B cell (primary cell): ENCODE results near the gene YJEFN3. TPM values are rescaled to one million over a fixed set of nuclear protein-coding genes. Genes with fewer than 3 reads are reported as not detected.

ENCODE experiments used
- ATAC-seq: fragments of 200-7000 bp; cut with Tn5 transposase; one replicate; pipeline ENCODE4 v1.10.0; 2021; ENCODE audit warnings: low read depth, mild to moderate bottlenecking, moderate number of reproducible peaks, moderate library complexity
- CTCF ChIA-PET: fragments of 350-600 bp; sonication (Branson Sonifier 250); formaldehyde crosslinking; loops from one replicate; lab custom pipeline; 2021; ENCODE audit warnings: antibody characterized with exemption, inconsistent platforms; lab: Charles Lee
- POLR2A ChIA-PET: fragments of 350-600 bp; sonication (Branson Sonifier 250); formaldehyde crosslinking; loops from one replicate; lab custom pipeline; 2021; ENCODE audit warnings: antibody characterized with exemption; lab: Charles Lee
- DNase-seq: peaks from one replicate; pipeline ENCODE4 v3.0.0; 2013
- H2AFZ ChIP-seq: 2 replicates; pipeline ENCODE4 v1.6.1; 2012; ENCODE audit warnings: mild to moderate bottlenecking, low read depth, low read length; ENCODE audit not compliant: insufficient read depth, poor library complexity, severe bottlenecking
- H3K27ac ChIP-seq, 2 donors: 1 replicate in 1 of 2; 2 replicates in 1 of 2; pipeline ENCODE4 v1.5.1; 2012 to 2013; ENCODE audit warnings: low read length in 2 of 2, mild to moderate bottlenecking in 2 of 2, moderate library complexity in 1 of 2
- H3K27me3 ChIP-seq, 4 experiments: fragments of 200-600 bp in 1 of 4; sonication (generic) in 1 of 4; replicated peaks in 1 of 4; 1 replicate in 2 of 4; 2 replicates in 2 of 4; pipeline versions ENCODE4 v1.6.1 to v1.7.0; 2013 to 2016; ENCODE audit warnings: low read length in 3 of 4, mild to moderate bottlenecking in 2 of 4, mixed read lengths in 1 of 4, moderate library complexity in 1 of 4; ENCODE audit not compliant: insufficient read depth in 4 of 4, control insufficient read depth in 3 of 4; ENCODE audit errors: control extremely low read depth in 1 of 4
- H3K36me3 ChIP-seq, 2 experiments: replicated peaks in 1 of 2; 1 replicate in 1 of 2; 2 replicates in 1 of 2; pipeline versions ENCODE4 v1.6.1 to v1.7.1; 2013; ENCODE audit warnings: low read length in 1 of 2; ENCODE audit not compliant: insufficient read depth in 2 of 2, control insufficient read depth in 1 of 2; ENCODE audit errors: control extremely low read depth in 1 of 2, extremely low read depth in 1 of 2
- H3K4me1 ChIP-seq, 2 donors: fragments of 200-600 bp in 1 of 2; sonication (generic) in 1 of 2; 1 replicate in 1 of 2; 2 replicates in 1 of 2; pipeline versions ENCODE4 v1.5.1 to v1.6.1; 2013 to 2017; ENCODE audit warnings: low read length in 2 of 2; ENCODE audit not compliant: control insufficient read depth in 2 of 2, insufficient read depth in 2 of 2
- H3K4me2 ChIP-seq: replicated peaks from 2 replicates; pipeline ENCODE3; 2012; ENCODE audit warnings: mild to moderate bottlenecking, low read depth, low read length; ENCODE audit not compliant: poor library complexity, severe bottlenecking
- H3K4me3 ChIP-seq, 5 experiments: fragments of 200-600 bp in 1 of 5; sonication (generic) in 1 of 5; 1 replicate in 3 of 5; 2 replicates in 2 of 5; pipeline versions ENCODE4 v1.5.1 to v1.7.0; 2011 to 2016; ENCODE audit warnings: low read length in 4 of 5, mild to moderate bottlenecking in 4 of 5, low read depth in 2 of 5, control low read depth in 1 of 5, moderate library complexity in 1 of 5; ENCODE audit not compliant: insufficient read depth in 1 of 5; ENCODE audit errors: control extremely low read depth in 1 of 5, extremely low read depth in 1 of 5
- H3K79me2 ChIP-seq: fragments of 200-600 bp; sonication (generic); one replicate; pipeline ENCODE4 v1.6.0; 2016; ENCODE audit warnings: low read length; ENCODE audit not compliant: control insufficient read depth, insufficient read depth
- H3K9ac ChIP-seq: fragments of 200-600 bp; sonication (generic); 2 replicates; pipeline ENCODE4 v1.6.1; 2017; ENCODE audit warnings: mild to moderate bottlenecking, low read length, moderate library complexity
- H3K9me3 ChIP-seq, 3 donors: one replicate each; pipeline versions ENCODE4 v1.6.1 to v1.7.1; 2013; ENCODE audit warnings: low read length in 2 of 3; ENCODE audit not compliant: control insufficient read depth in 2 of 3, insufficient read depth in 1 of 3; ENCODE audit errors: control extremely low read depth in 1 of 3
- H4K20me1 ChIP-seq: 2 replicates; pipeline ENCODE4 v1.6.0; 2012; ENCODE audit warnings: mild to moderate bottlenecking, low read length; ENCODE audit not compliant: insufficient read depth, control insufficient read depth, poor library complexity, severe bottlenecking
- H3K27ac Mint-ChIP-seq: one replicate; pipeline ENCODE4 v1.8.0; 2021; ENCODE audit warnings: mixed read lengths
- H3K27me3 Mint-ChIP-seq: one replicate; pipeline ENCODE4 v1.8.0; 2021; ENCODE audit warnings: mixed read lengths
- H3K4me1 Mint-ChIP-seq: one replicate; pipeline ENCODE4 v1.8.0; 2021; ENCODE audit warnings: mixed read lengths
- H3K4me3 Mint-ChIP-seq: one replicate; pipeline ENCODE4 v1.8.0; 2021; ENCODE audit warnings: mixed read lengths
- H3K9me3 Mint-ChIP-seq: one replicate; pipeline ENCODE4 v1.8.0; 2022; ENCODE audit warnings: mixed read lengths; ENCODE audit not compliant: insufficient read depth
- CTCF ChIP-seq: fragments of 200-600 bp; IDR thresholded peaks from one replicate; pipeline ENCODE4 v1.8.0; 2022; ENCODE audit warnings: antibody characterized with exemption, mild to moderate bottlenecking
- EZH2 ChIP-seq: IDR thresholded peaks from 2 replicates; pipeline ENCODE4 v1.6.1; 2012; ENCODE audit warnings: borderline replicate concordance, low read depth, mild to moderate bottlenecking, moderate library complexity, low read length; ENCODE audit not compliant: insufficient read depth, poor library complexity, severe bottlenecking
- WGBS: methylation state at CpG from one replicate; pipeline ENCODE4 v1.1.5; 2013; ENCODE audit warnings: missing lambda C conversion rate; ENCODE audit not compliant: insufficient coverage; 5-methylcytosine and 5-hydroxymethylcytosine counted together
- intact Hi-C: fragments of 100-400 bp; cut with micrococcal nuclease; formaldehyde crosslinking; loops from one replicate; pipeline ENCODE4 v1.10.0; 2022
- polyA plus RNA-seq: library from polyadenylated mRNA; depleted of rRNA; stranded (reverse); fragments of >200 nt; gene quantifications from 2 replicates; pipeline ENCODE4 v1.2.3, GENCODE V29; 2012
- total RNA-seq, 2 donors: library from RNA; stranded (reverse); fragments of 120-200 nt in 1 of 2; gene quantifications; 1 replicate in 1 of 2; 2 replicates in 1 of 2; pipeline versions ENCODE4 v1.2.3 to v1.2.4, GENCODE V29; 2013 to 2022

YJEFN3 gene
- total and polyA plus RNA-seq, 2 donors (not counting 1 experiment from before 2014, with no cell fraction given), result 7.1 to 8.8 TPM

- Histone ChIP-seq H4K20me1 (no peaks in the 10 kb centered on the region), H3K27ac (no peak overlapping the region), H2AFZ (peak overlapping the region; percentile 54), H3K4me3 (peak overlapping the region in 3 of 5 experiments; percentile 35 to 57 (median 48)), H3K27me3 (peaks cover 0 to 62% (median 23%) of the 10 kb centered on the region in 4 experiments), H3K4me2 (peak overlapping the region; percentile 90), H3K9ac (peak overlapping the region; percentile 58), H3K4me1 (peaks cover 36 to 38% of the 10 kb centered on the region in 2 donors), H3K9me3 (peaks cover 0 to 44% (median 0%) of the 10 kb centered on the region in 3 donors), H3K79me2 (no peaks in the 10 kb centered on the region), H3K36me3 (no peaks in the 10 kb centered on the region)
- no peak overlapping the region for H3K27ac Mint-ChIP-seq
- ATAC-seq (peak; percentile 72), DNase-seq (peak; percentile 70)
- ChIA-PET POLR2A (interaction anchor here (0.6 to 1.0 kb wide), 3 partner anchors 9 to 258 kb away, joined by 3 read pairs; no protein-coding TSS in a partner anchor), CTCF (interaction anchor here (0.6 kb wide), 1 partner anchor 14 kb away, joined by 3 read pairs; no protein-coding TSS in a partner anchor)
- no peak for TF ChIP-seq EZH2
- TF ChIP-seq CTCF, result no peak
- 8% methylated on average over 43 of the region's 45 CpGs for WGBS
- no peaks in the 10 kb centered on the region for H3K9me3 Mint-ChIP-seq
- H3K4me1 Mint-ChIP-seq, result peaks cover 25% of the 10 kb centered on the region
- H3K27me3 Mint-ChIP-seq, result peaks cover 22% of the 10 kb centered on the region
- intact Hi-C loops, result no loop called here
- H3K4me3 Mint-ChIP-seq, result peak overlapping the region; percentile 80
These were observed 12.2 kb downstream of the YJEFN3 start for GRCh38 chr19:19540715-19541515.

- ChIA-PET CTCF (interaction anchor here (0.6 kb wide), 1 partner anchor 13 kb away, joined by 3 read pairs; no protein-coding TSS in a partner anchor), POLR2A (interaction anchor here (0.6 to 1.0 kb wide), 3 partner anchors 10 to 257 kb away, joined by 3 read pairs; no protein-coding TSS in a partner anchor)
- DNase-seq (no peak), ATAC-seq (no peak)
- H4K20me1 ChIP-seq, result no peaks in the 10 kb centered on the region
- H3K9me3 ChIP-seq, result peaks cover 0 to 44% (median 0%) of the 10 kb centered on the region in 3 donors
- peak overlapping the region; percentile 58 for H3K9ac ChIP-seq
- Mint-ChIP-seq H3K9me3 (no peaks in the 10 kb centered on the region), H3K4me3 (peak overlapping the region; percentile 80), H3K4me1 (peaks cover 25% of the 10 kb centered on the region), H3K27me3 (peaks cover 22% of the 10 kb centered on the region), H3K27ac (no peak overlapping the region)
- no peaks in the 10 kb centered on the region for H3K79me2 ChIP-seq
- peak overlapping the region in 2 of 5 experiments; percentile 48 to 57 for H3K4me3 ChIP-seq
- peak overlapping the region; percentile 90 for H3K4me2 ChIP-seq
- intact Hi-C loops, result no loop called here
- no peaks in the 10 kb centered on the region for H3K36me3 ChIP-seq
- WGBS, result 79% methylated on average over 16 of the region's 16 CpGs
- peaks cover 0 to 62% (median 23%) of the 10 kb centered on the region in 4 experiments for H3K27me3 ChIP-seq
- peaks cover 36 to 38% of the 10 kb centered on the region in 2 donors for H3K4me1 ChIP-seq
- H2AFZ ChIP-seq, result no peak overlapping the region
- TF ChIP-seq EZH2 (no peak), CTCF (no peak)
- no peak overlapping the region for H3K27ac ChIP-seq
These were observed 12.9 kb downstream of the YJEFN3 start for GRCh38 chr19:19541616-19542015.
